H9 (cell line): Measurements from ENCODE around the gene CCDC18. TPM values are rescaled to one million over a fixed set of nuclear protein-coding genes. Genes with fewer than 3 reads are reported as not detected.

Source experiments
- DNase-seq: peaks from one replicate; pipeline ENCODE4 v3.0.0-alpha.2; 2017
- H2AFZ ChIP-seq: one replicate; pipeline ENCODE4 v1.6.1; 2013; ENCODE audit warnings: mild to moderate bottlenecking, low read length, control low read depth, moderate library complexity
- H2AK5ac ChIP-seq: 2 replicates; pipeline ENCODE4 v1.6.1; 2013; ENCODE audit warnings: low read length, control low read depth, mixed read lengths; ENCODE audit not compliant: insufficient read length
- H2BK120ac ChIP-seq: one replicate; pipeline ENCODE4 v1.6.1; 2013; ENCODE audit warnings: low read depth, mild to moderate bottlenecking, low read length, control low read depth, inconsistent platforms; ENCODE audit not compliant: poor library complexity, severe bottlenecking
- H2BK12ac ChIP-seq: 2 replicates; pipeline ENCODE4 v1.6.1; 2013; ENCODE audit warnings: low read length, control low read depth, mixed read lengths, low read depth; ENCODE audit not compliant: insufficient read length
- H2BK15ac ChIP-seq: 2 replicates; pipeline ENCODE4 v1.6.1; 2013; ENCODE audit warnings: low read depth, low read length, control low read depth
- H2BK20ac ChIP-seq: one replicate; pipeline ENCODE4 v1.6.1; 2013; ENCODE audit warnings: low read depth, mild to moderate bottlenecking, low read length, control low read depth, inconsistent platforms; ENCODE audit not compliant: poor library complexity, severe bottlenecking
- H2BK5ac ChIP-seq: 2 replicates; pipeline ENCODE4 v1.6.1; 2013; ENCODE audit warnings: low read length, control low read depth, mixed read lengths; ENCODE audit not compliant: insufficient read length
- H3K14ac ChIP-seq: 2 replicates; pipeline ENCODE4 v1.6.1; 2013; ENCODE audit warnings: low read length, control low read depth; ENCODE audit not compliant: insufficient read depth
- H3K18ac ChIP-seq: 2 replicates; pipeline ENCODE4 v1.6.1; 2013; ENCODE audit warnings: low read depth, mild to moderate bottlenecking, mixed read lengths, low read length, control low read depth; ENCODE audit not compliant: insufficient read length
- H3K23ac ChIP-seq: 2 replicates; pipeline ENCODE4 v1.6.1; 2013; ENCODE audit warnings: low read length, control low read depth, mixed read lengths, low read depth; ENCODE audit not compliant: insufficient read length
- H3K23me2 ChIP-seq: 2 replicates; pipeline ENCODE4 v1.6.1; 2013; ENCODE audit warnings: low read depth, mild to moderate bottlenecking, mixed read lengths, low read length, control low read depth; ENCODE audit not compliant: insufficient read length, poor library complexity, severe bottlenecking
- H3K27ac ChIP-seq: 2 replicates; pipeline ENCODE4 v1.5.1; 2013; ENCODE audit warnings: low read length, control low read depth, mixed read lengths, low read depth; ENCODE audit not compliant: insufficient read length
- H3K27me3 ChIP-seq: 2 replicates; pipeline ENCODE4 v1.6.1; 2013; ENCODE audit warnings: low read length, control low read depth, inconsistent platforms; ENCODE audit not compliant: insufficient read depth
- H3K4ac ChIP-seq: 2 replicates; pipeline ENCODE4 v1.6.1; 2013; ENCODE audit warnings: low read depth, mild to moderate bottlenecking, control low read depth, inconsistent platforms, low read length, moderate library complexity
- H3K4me1 ChIP-seq: 2 replicates; pipeline ENCODE4 v1.6.1; 2013; ENCODE audit warnings: low read length, control low read depth, inconsistent platforms; ENCODE audit not compliant: insufficient read depth
- H3K4me2 ChIP-seq: 2 replicates; pipeline ENCODE4 v1.6.1; 2013; ENCODE audit warnings: low read length, control low read depth, mixed read lengths; ENCODE audit not compliant: insufficient read length, insufficient read depth
- H3K56ac ChIP-seq: 2 replicates; pipeline ENCODE4 v1.6.1; 2013; ENCODE audit warnings: low read depth, mild to moderate bottlenecking, mixed read lengths, low read length, control low read depth; ENCODE audit not compliant: insufficient read length
- H3K79me1 ChIP-seq: 2 replicates; pipeline ENCODE4 v1.6.1; 2013; ENCODE audit warnings: low read depth, mild to moderate bottlenecking, moderate library complexity, low read length, control low read depth, inconsistent platforms; ENCODE audit not compliant: insufficient read depth, poor library complexity, severe bottlenecking
- H3K79me2 ChIP-seq: 2 replicates; pipeline ENCODE4 v1.6.1; 2013; ENCODE audit warnings: low read length, control low read depth, inconsistent platforms; ENCODE audit not compliant: insufficient read depth
- H3K9ac ChIP-seq: 2 replicates; pipeline ENCODE4 v1.6.1; 2013; ENCODE audit warnings: low read length, control low read depth, mixed read lengths; ENCODE audit not compliant: insufficient read length; ENCODE audit errors: extremely low read depth
- H3K9me3 ChIP-seq: one replicate; pipeline ENCODE4 v1.6.1; 2013; ENCODE audit warnings: low read depth, low read length, inconsistent platforms; ENCODE audit not compliant: control insufficient read depth
- H3T11ph ChIP-seq: one replicate; pipeline ENCODE4 v1.6.1; 2013; ENCODE audit warnings: mild to moderate bottlenecking, low read length, control low read depth, inconsistent platforms
- H4K20me1 ChIP-seq: one replicate; pipeline ENCODE4 v1.6.1; 2013; ENCODE audit not compliant: control insufficient read depth, insufficient read length, insufficient read depth
- H4K5ac ChIP-seq: 2 replicates; pipeline ENCODE4 v1.6.1; 2013; ENCODE audit warnings: low read depth, mild to moderate bottlenecking, mixed read lengths, low read length, control low read depth; ENCODE audit not compliant: insufficient read length
- H4K8ac ChIP-seq: replicated peaks from 2 replicates; pipeline ENCODE4 v1.6.1; 2013; ENCODE audit warnings: low read length, control low read depth, mixed read lengths, low read depth; ENCODE audit not compliant: insufficient read length
- H4K91ac ChIP-seq: 2 replicates; pipeline ENCODE4 v1.6.1; 2013; ENCODE audit warnings: low read depth, mild to moderate bottlenecking, moderate library complexity, mixed read lengths, low read length, control low read depth; ENCODE audit not compliant: insufficient read length
- H3K27ac Mint-ChIP-seq, 3 experiments: 2 replicates in 2 of 3; 3 replicates in 1 of 3; pipeline ENCODE4 v1.8.0; 2020 to 2021; ENCODE audit warnings: mixed read lengths in 3 of 3, mild to moderate bottlenecking in 1 of 3, moderate library complexity in 1 of 3
- H3K27me3 Mint-ChIP-seq: 2 replicates; pipeline ENCODE4 v1.8.0; 2021; ENCODE audit warnings: low read depth, mild to moderate bottlenecking, moderate library complexity, mixed read lengths
- H3K36me3 Mint-ChIP-seq, 3 experiments: 2 replicates in 2 of 3; 3 replicates in 1 of 3; pipeline ENCODE4 v1.8.0; 2020 to 2021; ENCODE audit warnings: low read depth in 3 of 3, mixed read lengths in 3 of 3; ENCODE audit not compliant: insufficient read depth in 1 of 3
- H3K4me1 Mint-ChIP-seq, 2 experiments: 2 replicates each; pipeline ENCODE4 v1.8.0; 2020; ENCODE audit warnings: mixed read lengths in 2 of 2
- H3K4me3 Mint-ChIP-seq, 2 experiments: 2 replicates in 1 of 2; 3 replicates in 1 of 2; pipeline ENCODE4 v1.8.0; 2020 to 2021; ENCODE audit warnings: mild to moderate bottlenecking in 2 of 2, mixed read lengths in 2 of 2, moderate library complexity in 1 of 2
- H3K9me3 Mint-ChIP-seq, 2 experiments: 2 replicates in 1 of 2; 3 replicates in 1 of 2; pipeline ENCODE4 v1.8.0; 2020; ENCODE audit warnings: mild to moderate bottlenecking in 2 of 2, mixed read lengths in 2 of 2, moderate library complexity in 1 of 2
- CTCF ChIP-seq: fragments of 200-600 bp; sonication (generic); conservative IDR thresholded peaks from 3 replicates; pipeline ENCODE4 v1.8.0; 2021; ENCODE audit warnings: antibody characterized with exemption, mild to moderate bottlenecking
- total RNA-seq: library from RNA; stranded (reverse); gene quantifications from 2 replicates; pipeline ENCODE4 v1.2.1, GENCODE V29; 2021

Gene CCDC18
- total RNA-seq, 1 experiment from 2014 or later = 19.5 TPM

GRCh38 chr1:93132638-93133037 lies 47.9 kb upstream of the CCDC18 start:
- TF ChIP-seq CTCF = no peak
- Histone ChIP-seq H4K91ac (no peak overlapping the region), H3K9me3 (no peaks in the 10 kb centered on the region), H2BK12ac (no peak overlapping the region), H3K79me2 (no peaks in the 10 kb centered on the region), H3K56ac (no peak overlapping the region), H4K20me1 (no peaks in the 10 kb centered on the region), H3K14ac (no peak overlapping the region), H2BK20ac (no peak overlapping the region), H3K4me2 (no peak overlapping the region), H3T11ph (no peak overlapping the region), H3K23ac (no peak overlapping the region), H3K18ac (no peak overlapping the region), H3K23me2 (no peaks in the 10 kb centered on the region), H3K4ac (no peak overlapping the region), H3K27me3 (no peaks in the 10 kb centered on the region), H2BK5ac (no peak overlapping the region), H3K9ac (no peak overlapping the region), H4K8ac (no peak overlapping the region), H2AK5ac (no peak overlapping the region), H3K4me1 (no peaks in the 10 kb centered on the region), H3K27ac (no peak overlapping the region), H4K5ac (no peak overlapping the region), H2BK120ac (no peak overlapping the region), H2AFZ (no peak overlapping the region), H3K79me1 (peaks cover 4% of the 10 kb centered on the region), H2BK15ac (no peak overlapping the region)
- DNase-seq = no peak
- Mint-ChIP-seq H3K9me3 (no peaks in the 10 kb centered on the region), H3K4me1 (no peaks in the 10 kb centered on the region), H3K4me3 (no peak overlapping the region), H3K27me3 (no peaks in the 10 kb centered on the region), H3K36me3 (peaks cover 17 to 40% (median 36%) of the 10 kb centered on the region in 3 experiments; a peak in 6 of 7 replicates), H3K27ac (no peak overlapping the region)
